GM12878 (cell line): Measurements from ENCODE around the gene GOLGA7B. TPM values are rescaled to one million over a fixed set of nuclear protein-coding genes. Genes with fewer than 3 reads are reported as not detected.

ENCODE experiments used
- ATAC-seq: fragments of 200-7000 bp; cut with Tn5 transposase; 3 replicates; pipeline ENCODE4 v1.9.1; 2020; ENCODE audit warnings: mild to moderate bottlenecking, moderate library complexity
- BruUV-seq: library from RNA; stranded (reverse); fragments of 400-500 nt; replicated peaks from 2 replicates; lab custom pipeline; 2021; lab: Mats Ljungman, UMichigan
- CTCF ChIA-PET: fragments of 300-600 bp; sonication (Branson Sonifier 250); formaldehyde crosslinking; extraction: SDS; loops from one replicate; lab custom pipeline; 2021; ENCODE audit warnings: inconsistent platforms; lab: Yijun Ruan, JAX
- POLR2A ChIA-PET: fragments of 350-600 bp; formaldehyde crosslinking; extraction: SDS; loops from one replicate; lab custom pipeline; 2021; ENCODE audit warnings: inconsistent platforms; lab: Charles Lee
- RAD21 ChIA-PET: fragments of 300-600 bp; sonication (Branson Sonifier 250); formaldehyde crosslinking; loops from one replicate; lab custom pipeline; 2023; ENCODE audit warnings: antibody characterized with exemption; ENCODE audit not compliant: unreplicated experiment; lab: Charles Lee
- SMC1A ChIA-PET: fragments of 300-600 bp; sonication (Branson Sonifier 250); formaldehyde crosslinking; loops from one replicate; lab custom pipeline; 2023; ENCODE audit not compliant: unreplicated experiment, uncharacterized antibody; lab: Charles Lee
- DNase-seq: peaks from one replicate; pipeline ENCODE4 v3.0.0-alpha.2; 2011; ENCODE audit warnings: low read depth, low spot score
- FAIRE-seq: peaks from 3 replicates; lab custom pipeline; 2011; peaks lifted over from hg19 to GRCh38; lab: Jason Lieb, UNC
- H2AFZ ChIP-seq: 2 replicates; pipeline ENCODE4 v1.6.0; 2011; ENCODE audit warnings: low read depth, low read length, control low read depth; ENCODE audit not compliant: control insufficient read depth
- H3K27ac ChIP-seq: 2 replicates; pipeline ENCODE4 v1.5.1; 2011; ENCODE audit warnings: control low read depth; ENCODE audit not compliant: control insufficient read depth, insufficient read depth
- H3K27me3 ChIP-seq, 2 experiments: replicated peaks in 1 of 2; 2 replicates each; pipeline versions ENCODE4 v1.6.0 to v1.6.1; 2011; ENCODE audit warnings: low read length in 1 of 2; ENCODE audit not compliant: control insufficient read depth in 2 of 2, insufficient read depth in 2 of 2
- H3K36me3 ChIP-seq, 2 experiments: 2 replicates each; pipeline ENCODE4 v1.5.1; 2011; ENCODE audit warnings: low read length in 1 of 2; ENCODE audit not compliant: control insufficient read depth in 2 of 2, insufficient read depth in 2 of 2
- H3K4me1 ChIP-seq: 2 replicates; pipeline ENCODE4 v1.6.1; 2011; ENCODE audit warnings: mild to moderate bottlenecking, low read length, moderate library complexity, mixed read lengths; ENCODE audit not compliant: control insufficient read depth, insufficient read depth
- H3K4me2 ChIP-seq: 2 replicates; pipeline ENCODE4 v1.6.0; 2011; ENCODE audit warnings: control low read depth; ENCODE audit not compliant: control insufficient read depth, insufficient read depth
- H3K4me3 ChIP-seq: fragments of 200-600 bp; sonication (generic); 2 replicates; pipeline ENCODE4 v1.5.1; 2016
- H3K79me2 ChIP-seq: 2 replicates; pipeline ENCODE4 v1.6.0; 2011; ENCODE audit warnings: low read length; ENCODE audit not compliant: control insufficient read depth, insufficient read depth
- H3K9ac ChIP-seq: 2 replicates; pipeline ENCODE4 v1.8.0; 2011; ENCODE audit warnings: low read length, control low read depth, mixed read lengths; ENCODE audit not compliant: control insufficient read depth, insufficient read depth
- H3K9me3 ChIP-seq: replicated peaks from 3 replicates; pipeline ENCODE4 v1.5.1; 2011; ENCODE audit warnings: mild to moderate bottlenecking, low read length; ENCODE audit not compliant: control insufficient read depth, insufficient read depth
- H4K20me1 ChIP-seq: 2 replicates; pipeline ENCODE4 v1.6.0; 2011; ENCODE audit not compliant: control insufficient read depth, insufficient read depth
- MYB ChIP-seq: fragments of 150-350 bp; IDR thresholded peaks from 2 replicates; pipeline ENCODE4 v1.6.1; 2014; ENCODE audit warnings: mild to moderate bottlenecking, low read depth, low read length, borderline replicate concordance
- NFYA ChIP-seq: IDR thresholded peaks from 2 replicates; pipeline ENCODE4 v1.6.1; 2011; ENCODE audit warnings: low read depth, mild to moderate bottlenecking, low read length, improper control_type of control experiment, borderline replicate concordance
- PAX5 ChIP-seq: IDR thresholded peaks from 2 replicates; pipeline ENCODE4 v1.6.1; 2011; ENCODE audit warnings: low read depth, low read length, borderline replicate concordance
- POLR2AphosphoS5 ChIP-seq: IDR thresholded peaks from 2 replicates; pipeline ENCODE4 v1.6.1; 2011; ENCODE audit warnings: mild to moderate bottlenecking, low read length, inconsistent platforms
- TBL1XR1 ChIP-seq: IDR thresholded peaks from 2 replicates; pipeline ENCODE4 v1.6.1; 2012; ENCODE audit warnings: low read depth, low read length, improper control_type of control experiment
- TCF12 ChIP-seq: IDR thresholded peaks from 2 replicates; pipeline ENCODE4 v1.6.1; 2011; ENCODE audit warnings: low read depth, mild to moderate bottlenecking, low read length
- TCF7 ChIP-seq: IDR thresholded peaks from 2 replicates; pipeline ENCODE4 v1.6.1; 2014; ENCODE audit warnings: antibody characterized with exemption, borderline replicate concordance
- ZBTB33 ChIP-seq: fragments of 450-650 bp; IDR thresholded peaks from 2 replicates; pipeline ENCODE4 v1.6.1; 2017; ENCODE audit warnings: mild to moderate bottlenecking
- ZNF207 ChIP-seq: fragments of 450-650 bp; IDR thresholded peaks from 2 replicates; pipeline ENCODE4 v1.6.1; 2014; ENCODE audit warnings: antibody characterized with exemption, mild to moderate bottlenecking, borderline replicate concordance
- WGBS: methylation state at CpG from one replicate; pipeline ENCODE4 v1.1.6; 2016; ENCODE audit warnings: low lambda C conversion rate; ENCODE audit not compliant: insufficient replicate concordance, insufficient coverage; ENCODE audit errors: missing lambda C conversion rate; 5-methylcytosine and 5-hydroxymethylcytosine counted together
- in situ Hi-C: fragments of 300-500 bp; cut with MboI; formaldehyde crosslinking; loops from 9 replicates; pipeline ENCODE4 v1.14.3; 2018; ENCODE audit warnings: mixed read lengths
- intact Hi-C: fragments of 100-400 bp; cut with micrococcal nuclease; formaldehyde crosslinking; loops from one replicate; pipeline ENCODE4 v1.14.2; 2022; ENCODE audit not compliant: unreplicated experiment
- polyA plus RNA-seq, 11 experiments: library from polyadenylated mRNA; depleted of rRNA in 4 of 11; unstranded in 6 of 11; stranded (reverse) in 5 of 11; fragments of >200 nt; fragmentation: Nextera tagmentation in 4 of 11; fragmentation: Illumina TruSeq in 1 of 11; extraction: Ambion mirVana in 4 of 11; extraction: Trizol in 1 of 11; gene quantifications; 1 replicate in 1 of 11; 2 replicates in 10 of 11; pipeline versions ENCODE4 v1.2.1 to v1.2.3, GENCODE V29; 2011 to 2016; ENCODE audit warnings: inconsistent platforms in 2 of 11, missing spikeins in 2 of 11, low read depth in 1 of 11
- total RNA-seq, 4 experiments: library from RNA; depleted of rRNA in 3 of 4; stranded (reverse); fragments of >200 nt in 3 of 4; fragmentation: Illumina TruSeq in 1 of 4; extraction: Trizol in 1 of 4; gene quantifications; 2 replicates each; pipeline versions ENCODE4 v1.2.1 to v1.2.3, GENCODE V29; 2013 to 2021

The GOLGA7B gene
- total and polyA plus RNA-seq, 10 of the 15 experiments (the other 5 are each of a cell fraction or from before 2014, with no cell fraction given), result 0.01 to 0.02 (median 0.01) TPM; not detected in 7

- Histone ChIP-seq H2AFZ (no peak overlapping the region), H3K4me1 (no peaks in the 10 kb centered on the region), H3K36me3 (no peaks in the 10 kb centered on the region), H4K20me1 (no peaks in the 10 kb centered on the region), H3K9ac (no peak overlapping the region), H3K79me2 (no peaks in the 10 kb centered on the region), H3K27me3 (no peaks in the 10 kb centered on the region; a peak in 1 of 4 replicates), H3K4me3 (no peak overlapping the region), H3K4me2 (no peak overlapping the region), H3K9me3 (no peaks in the 10 kb centered on the region), H3K27ac (no peak overlapping the region)
- ATAC-seq (peak; percentile 72), DNase-seq (no peak), FAIRE-seq (no peak)
- ChIA-PET RAD21 (no interaction called here), CTCF (interaction anchor here (0.6 kb wide), 1 partner anchor 425 kb away, joined by 3 read pairs; no protein-coding TSS in a partner anchor), POLR2A (no interaction called here), SMC1A (no interaction called here)
- TF ChIP-seq TBL1XR1 (no peak), ZNF207 (no peak), NFYA (no peak), TCF12 (no peak), PAX5 (no peak), ZBTB33 (no peak), MYB (no peak), TCF7 (no peak), POLR2AphosphoS5 (no peak)
- intact Hi-C loops, result no loop called here
- no TSS peak for BruUV-seq
- in situ Hi-C loops, result no loop called here
- 4% methylated on average over 11 of the region's 11 CpGs for WGBS
Measured at GRCh38 chr10:97882142-97883091, 32.8 kb downstream of the GOLGA7B start.
